Sigmoid colon (tissue), 7 donors: Measurements from ENCODE around the gene CDCA5. TPM values are rescaled to one million over a fixed set of nuclear protein-coding genes. Genes with fewer than 3 reads are reported as not detected.
A peak's percentile ranks its signal among the peaks of the same experiment; 100 is the strongest.

ENCODE experiments used
- DNase-seq: peaks from one replicate; pipeline ENCODE4 v3.0.0-alpha.2; 2019
- H3K27ac ChIP-seq, 4 donors: fragments of 200-600 bp; sonication (generic); one replicate each; pipeline ENCODE4 v1.5.1; 2016 to 2019; ENCODE audit warnings: mild to moderate bottlenecking in 1 of 4
- H3K27me3 ChIP-seq, 3 donors: fragments of 200-600 bp; sonication (generic); one replicate each; pipeline ENCODE4 v1.5.1; 2019; ENCODE audit warnings: mild to moderate bottlenecking in 1 of 3
- H3K36me3 ChIP-seq, 4 donors: fragments of 200-600 bp; sonication (generic); one replicate each; pipeline ENCODE4 v1.5.1; 2016 to 2019
- H3K4me1 ChIP-seq, 4 donors: fragments of 200-600 bp; sonication (generic); one replicate each; pipeline ENCODE4 v1.5.1; 2017 to 2019
- H3K4me3 ChIP-seq, 4 donors: fragments of 200-600 bp; sonication (generic); one replicate each; pipeline ENCODE4 v1.5.1; 2017 to 2019; ENCODE audit warnings: mild to moderate bottlenecking in 2 of 4, moderate library complexity in 1 of 4
- H3K9me3 ChIP-seq, 4 donors: fragments of 200-600 bp in 3 of 4; sonication (generic) in 3 of 4; one replicate each; pipeline versions ENCODE4 v1.5.1 to v1.6.1; 2013 to 2019
- CTCF ChIP-seq, 4 experiments: fragments of 450-650 bp in 3 of 4; fragments of 200-600 bp in 1 of 4; IDR thresholded peaks; one replicate each; pipeline ENCODE4 v1.5.1; 2016 to 2019; ENCODE audit warnings: antibody characterized with exemption in 4 of 4, mild to moderate bottlenecking in 3 of 4, moderate library complexity in 2 of 4
- EP300 ChIP-seq, 4 donors: sonication (generic); formaldehyde crosslinking; IDR thresholded peaks; one replicate each; pipeline ENCODE4 v1.6.1; 2017; ENCODE audit warnings: antibody characterized with exemption in 4 of 4
- POLR2A ChIP-seq, 2 donors: fragments of 450-650 bp; IDR thresholded peaks; one replicate each; pipeline ENCODE4 v1.6.1; 2016; ENCODE audit warnings: antibody characterized with exemption in 2 of 2, mild to moderate bottlenecking in 2 of 2, moderate library complexity in 2 of 2
- POLR2AphosphoS5 ChIP-seq, 4 donors: sonication (generic); formaldehyde crosslinking; IDR thresholded peaks; one replicate each; pipeline ENCODE4 v1.6.1; 2017; ENCODE audit warnings: antibody characterized with exemption in 4 of 4
- WGBS, 2 donors: extraction: QIAGEN DNeasy Blood & Tissue Kit; methylation state at CpG; one replicate each; pipeline ENCODE4 v1.1.7; 2013; 5-methylcytosine and 5-hydroxymethylcytosine counted together
- intact Hi-C: fragments of 100-400 bp; cut with DNase I; formaldehyde crosslinking; loops from one replicate; pipeline ENCODE4 v1.15.1; 2023
- polyA plus RNA-seq, 3 donors: library from polyadenylated mRNA; stranded (reverse); fragments of 200-250 nt; gene quantifications; one replicate each; pipeline ENCODE4 v1.2.3, GENCODE V29; 2013
- total RNA-seq, 4 donors: library from RNA; depleted of rRNA; stranded (reverse); fragments of >200 nt; gene quantifications; one replicate each; pipeline ENCODE4 v1.1.0, GENCODE V29; 2016
- donor health status: healthy with polysubstance abuse.
- donor health status: Bipolar disorder and iron deficiency.
- donor health status: healthy.

The CDCA5 gene
- total and polyA plus RNA-seq, 7 donors, result 0.33 to 21.5 (median 4.6) TPM; not detected in 1

- DNase-seq, result peak; percentile 75
- H3K4me3 ChIP-seq, result peak overlapping the region; percentile 46 to 60 (median 56)
- peak overlapping the region; percentile 55 to 60 (median 58) for H3K27ac ChIP-seq
- TF ChIP-seq POLR2AphosphoS5 (IDR thresholded peaks at IDR 0.05) (no peak), CTCF (IDR thresholded peaks at IDR 0.05) (no peak), POLR2A (IDR thresholded peaks at IDR 0.05) (no peak), EP300 (IDR thresholded peaks at IDR 0.05) (no peak)
- 24 to 51% methylated on average over 56 of the region's 56 CpGs for WGBS, 2 donors
- intact Hi-C loops, result no loop called here
- H3K4me1 ChIP-seq, result peaks cover 0 to 23% (median 16%) of the 10 kb centered on the region in 4 donors
- H3K9me3 ChIP-seq, result no peaks in the 10 kb centered on the region
- no peaks in the 10 kb centered on the region for H3K27me3 ChIP-seq
- peaks cover 0 to 21% (median 0%) of the 10 kb centered on the region in 4 donors for H3K36me3 ChIP-seq
Measured at GRCh38 chr11:65047581-65048422, 36.0 kb downstream of the CDCA5 start.

- Histone ChIP-seq H3K36me3 (peaks cover 0 to 21% (median 0%) of the 10 kb centered on the region in 4 donors), H3K9me3 (no peaks in the 10 kb centered on the region), H3K27me3 (no peaks in the 10 kb centered on the region), H3K4me3 (no peak overlapping the region), H3K4me1 (peaks cover 0 to 36% (median 28%) of the 10 kb centered on the region in 4 donors), H3K27ac (no peak overlapping the region)
- intact Hi-C loops, result no loop called here
- TF ChIP-seq CTCF (IDR thresholded peaks at IDR 0.05), result no peak
- TF ChIP-seq EP300 (IDR thresholded peaks at IDR 0.05), result no peak
- no peak for TF ChIP-seq POLR2AphosphoS5 (IDR thresholded peaks at IDR 0.05)
- no peak for TF ChIP-seq POLR2A (IDR thresholded peaks at IDR 0.05)
- DNase-seq, result no peak
- whole genome bisulfite sequencing, 2 donors, result 91 to 92% methylated on average over 7 of the region's 7 CpGs
Measured at GRCh38 chr11:65045728-65046127, 38.1 kb downstream of the CDCA5 start.

GRCh38 chr11:65045061-65045460, 38.8 kb downstream of the CDCA5 start:
- intact Hi-C loops, result no loop called here

GRCh38 chr11:65043881-65044501, 39.8 kb downstream of the CDCA5 start:
- Histone ChIP-seq H3K36me3 (peaks cover 0 to 29% (median 6%) of the 10 kb centered on the region in 4 donors), H3K4me1 (peaks cover 0 to 43% (median 31%) of the 10 kb centered on the region in 4 donors), H3K4me3 (no peak overlapping the region), H3K9me3 (no peaks in the 10 kb centered on the region), H3K27ac (no peak overlapping the region), H3K27me3 (no peaks in the 10 kb centered on the region)
- WGBS, 2 donors, result 88 to 90% methylated on average over 23 of the region's 23 CpGs
- peak; percentile 74 for DNase-seq
- intact Hi-C loops, result no loop called here
- TF ChIP-seq POLR2AphosphoS5 (IDR thresholded peaks at IDR 0.05), result no peak
- TF ChIP-seq EP300 (IDR thresholded peaks at IDR 0.05), result no peak
- TF ChIP-seq POLR2A (IDR thresholded peaks at IDR 0.05), result no peak
- no peak for TF ChIP-seq CTCF (IDR thresholded peaks at IDR 0.05)

More at GRCh38 chr11:65045061-65045460, 38.8 kb downstream of the CDCA5 start:
- Histone ChIP-seq H3K36me3 (peaks cover 0 to 21% (median 0%) of the 10 kb centered on the region in 4 donors), H3K27ac (no peak overlapping the region), H3K27me3 (no peaks in the 10 kb centered on the region), H3K4me3 (no peak overlapping the region), H3K4me1 (peaks cover 0 to 42% (median 31%) of the 10 kb centered on the region in 4 donors), H3K9me3 (no peaks in the 10 kb centered on the region)
- 88 to 93% methylated on average over 5 of the region's 5 CpGs for WGBS, 2 donors
- TF ChIP-seq POLR2A (IDR thresholded peaks at IDR 0.05), result no peak
- TF ChIP-seq POLR2AphosphoS5 (IDR thresholded peaks at IDR 0.05), result no peak
- no peak for DNase-seq

GRCh38 chr11:65042891-65043290, 40.9 kb downstream of the CDCA5 start:
- WGBS, 2 donors, result 62 to 83% methylated on average over 6 of the region's 6 CpGs
- H3K36me3 ChIP-seq, result peaks cover 3 to 40% (median 9%) of the 10 kb centered on the region in 4 donors
- peaks cover 0 to 38% (median 26%) of the 10 kb centered on the region in 4 donors for H3K4me1 ChIP-seq
- H3K27ac ChIP-seq, result no peak overlapping the region
- no peak for DNase-seq
- no peak for TF ChIP-seq EP300 (IDR thresholded peaks at IDR 0.05)
- TF ChIP-seq POLR2A (IDR thresholded peaks at IDR 0.05), result no peak
- TF ChIP-seq CTCF (IDR thresholded peaks at IDR 0.05), result no peak
- TF ChIP-seq POLR2AphosphoS5 (IDR thresholded peaks at IDR 0.05), result no peak
- H3K9me3 ChIP-seq, result no peaks in the 10 kb centered on the region
- intact Hi-C loops, result no loop called here
- H3K4me3 ChIP-seq, result no peak overlapping the region
- no peaks in the 10 kb centered on the region for H3K27me3 ChIP-seq
